ENCODE data around the gene GRIPAP1.

Gene GRIPAP1

GRCh38 chrX:48997455-48997854 is 4.6 kb downstream of the GRIPAP1 start:
- Histone ChIP-seq H4K91ac (ENCODE audit: low read length) (no peak overlapping the region), H2BK12ac (ENCODE audit: low read length in 2 of 2) (no peak overlapping the region), H2BK15ac (ENCODE audit: low read depth, poor library complexity, severe bottlenecking) (no peak overlapping the region), H3K14ac (ENCODE audit: low read length in 2 of 2) (no peak overlapping the region), H3K4me3 (ENCODE audit: insufficient read depth in 1 of 2, low read depth in 1 of 2, low read length in 2 of 2) (no peak overlapping the region), H3K4me2 (ENCODE audit: low read length, poor library complexity, severe bottlenecking) (no peak overlapping the region), H3K27ac (ENCODE audit: low read length, poor library complexity, severe bottlenecking) (no peak overlapping the region), H3K9me3 (ENCODE audit: control insufficient read depth, low read length) (peaks cover 7% of the 10 kb centered on the region), H2BK5ac (ENCODE audit: low read depth, low read length, poor library complexity, severe bottlenecking) (no peak overlapping the region), H3K23ac (ENCODE audit: low read length in 2 of 2) (no peak overlapping the region), H3K79me1 (replicated peaks; ENCODE audit: low read length, poor library complexity, severe bottlenecking) (peaks cover 10% of the 10 kb centered on the region), H4K8ac (ENCODE audit: low read length) (no peak overlapping the region), H3K9ac (ENCODE audit: low read length) (no peak overlapping the region), H2AK5ac (ENCODE audit: low read length, severe bottlenecking) (no peak overlapping the region), H3K18ac (ENCODE audit: low read depth in 1 of 2, low read length in 2 of 2) (no peak overlapping the region), H3K4ac (ENCODE audit: low read depth in 1 of 2, low read length in 2 of 2) (no peak overlapping the region), H2BK120ac (ENCODE audit: low read depth, low read length) (no peak overlapping the region), H2AFZ (ENCODE audit: low read depth, low read length) (no peak overlapping the region), H3K4me1 (ENCODE audit: control insufficient read depth, insufficient read depth, low read depth, low read length) (peaks cover 7% of the 10 kb centered on the region), H3K36me3 (ENCODE audit: control insufficient read depth in 1 of 2, insufficient read depth in 2 of 2, low read depth in 1 of 2, low read length in 2 of 2) (peaks cover 31 to 58% of the 10 kb centered on the region in 2 experiments), H3K27me3 (ENCODE audit: control insufficient read depth in 1 of 2, insufficient read depth in 1 of 2, low read length in 2 of 2) (peaks cover 0 to 12% of the 10 kb centered on the region in 2 experiments)
- 93% methylated on average over 3 of the region's 3 CpGs for WGBS
- DNase-seq, result no peak

GRCh38 chrX:48996969-48997368 is 5.1 kb downstream of the GRIPAP1 start:
- H2BK12ac ChIP-seq (ENCODE audit: low read length in 2 of 2), result no peak overlapping the region
- H4K91ac ChIP-seq (ENCODE audit: low read length), result no peak overlapping the region
- no peak overlapping the region for H2AK5ac ChIP-seq (ENCODE audit: low read length, severe bottlenecking)
- peaks cover 7% of the 10 kb centered on the region for H3K9me3 ChIP-seq (ENCODE audit: control insufficient read depth, low read length)
- H3K9ac ChIP-seq (ENCODE audit: low read length), result no peak overlapping the region
- no peak overlapping the region for H2BK5ac ChIP-seq (ENCODE audit: low read depth, low read length, poor library complexity, severe bottlenecking)
- no peak overlapping the region for H3K4me3 ChIP-seq (ENCODE audit: insufficient read depth in 1 of 2, low read depth in 1 of 2, low read length in 2 of 2)
- H3K4me1 ChIP-seq (ENCODE audit: control insufficient read depth, insufficient read depth, low read depth, low read length), result peaks cover 7% of the 10 kb centered on the region
- H3K14ac ChIP-seq (ENCODE audit: low read length in 2 of 2), result no peak overlapping the region
- H2AFZ ChIP-seq (ENCODE audit: low read depth, low read length), result no peak overlapping the region
- no peak overlapping the region for H4K8ac ChIP-seq (ENCODE audit: low read length)
- H3K18ac ChIP-seq (ENCODE audit: low read depth in 1 of 2, low read length in 2 of 2), result no peak overlapping the region
- no peak overlapping the region for H3K4ac ChIP-seq (ENCODE audit: low read depth in 1 of 2, low read length in 2 of 2)
- 94% methylated on average over 6 of the region's 6 CpGs for WGBS
- DNase-seq, result no peak
- peaks cover 33 to 59% of the 10 kb centered on the region in 2 experiments for H3K36me3 ChIP-seq (ENCODE audit: control insufficient read depth in 1 of 2, insufficient read depth in 2 of 2, low read depth in 1 of 2, low read length in 2 of 2)
- H3K79me1 ChIP-seq (replicated peaks; ENCODE audit: low read length, poor library complexity, severe bottlenecking), result peaks cover 10% of the 10 kb centered on the region
- no peak overlapping the region for H3K27ac ChIP-seq (ENCODE audit: low read length, poor library complexity, severe bottlenecking)
- no peak overlapping the region for H2BK15ac ChIP-seq (ENCODE audit: low read depth, poor library complexity, severe bottlenecking)
- H3K27me3 ChIP-seq (ENCODE audit: control insufficient read depth in 1 of 2, insufficient read depth in 1 of 2, low read length in 2 of 2), result peaks cover 0 to 12% of the 10 kb centered on the region in 2 experiments
- no peak overlapping the region for H2BK120ac ChIP-seq (ENCODE audit: low read depth, low read length)
- no peak overlapping the region for H3K4me2 ChIP-seq (ENCODE audit: low read length, poor library complexity, severe bottlenecking)
- no peak overlapping the region for H3K23ac ChIP-seq (ENCODE audit: low read length in 2 of 2)

GRCh38 chrX:48992341-48992740 is 9.7 kb downstream of the GRIPAP1 start:
- H2BK5ac ChIP-seq (ENCODE audit: low read depth, low read length, poor library complexity, severe bottlenecking), result no peak overlapping the region
- no peak overlapping the region for H2BK12ac ChIP-seq (ENCODE audit: low read length in 2 of 2)
- H3K4ac ChIP-seq (ENCODE audit: low read depth in 1 of 2, low read length in 2 of 2), result no peak overlapping the region
- H3K4me1 ChIP-seq (ENCODE audit: control insufficient read depth, insufficient read depth, low read depth, low read length), result no peaks in the 10 kb centered on the region
- no peak overlapping the region for H3K27ac ChIP-seq (ENCODE audit: low read length, poor library complexity, severe bottlenecking)
- no peak overlapping the region for H3K23ac ChIP-seq (ENCODE audit: low read length in 2 of 2)
- H3K4me3 ChIP-seq (ENCODE audit: insufficient read depth in 1 of 2, low read depth in 1 of 2, low read length in 2 of 2), result no peak overlapping the region
- DNase-seq, result no peak
- H3K9me3 ChIP-seq (ENCODE audit: control insufficient read depth, low read length), result peaks cover 5% of the 10 kb centered on the region
- H3K79me1 ChIP-seq (replicated peaks; ENCODE audit: low read length, poor library complexity, severe bottlenecking), result peaks cover 5% of the 10 kb centered on the region
- no peak overlapping the region for H2BK120ac ChIP-seq (ENCODE audit: low read depth, low read length)
- H3K9ac ChIP-seq (ENCODE audit: low read length), result no peak overlapping the region
- H3K36me3 ChIP-seq (ENCODE audit: control insufficient read depth in 1 of 2, insufficient read depth in 2 of 2, low read depth in 1 of 2, low read length in 2 of 2), result peaks cover 48 to 70% of the 10 kb centered on the region in 2 experiments
- no peak overlapping the region for H3K14ac ChIP-seq (ENCODE audit: low read length in 2 of 2)
- H2AK5ac ChIP-seq (ENCODE audit: low read length, severe bottlenecking), result no peak overlapping the region
- H2AFZ ChIP-seq (ENCODE audit: low read depth, low read length), result no peak overlapping the region
- H4K91ac ChIP-seq (ENCODE audit: low read length), result no peak overlapping the region
- no peak overlapping the region for H2BK15ac ChIP-seq (ENCODE audit: low read depth, poor library complexity, severe bottlenecking)
- no peak overlapping the region for H4K8ac ChIP-seq (ENCODE audit: low read length)
- peaks cover 0 to 12% of the 10 kb centered on the region in 2 experiments for H3K27me3 ChIP-seq (ENCODE audit: control insufficient read depth in 1 of 2, insufficient read depth in 1 of 2, low read length in 2 of 2)
- H3K18ac ChIP-seq (ENCODE audit: low read depth in 1 of 2, low read length in 2 of 2), result no peak overlapping the region
- no peak overlapping the region for H3K4me2 ChIP-seq (ENCODE audit: low read length, poor library complexity, severe bottlenecking)

GRCh38 chrX:48989483-48989882 is 12.6 kb downstream of the GRIPAP1 start:
- Histone ChIP-seq H2BK15ac (ENCODE audit: low read depth, poor library complexity, severe bottlenecking) (no peak overlapping the region), H3K14ac (ENCODE audit: low read length in 2 of 2) (no peak overlapping the region), H4K8ac (ENCODE audit: low read length) (no peak overlapping the region), H3K36me3 (ENCODE audit: control insufficient read depth in 1 of 2, insufficient read depth in 2 of 2, low read depth in 1 of 2, low read length in 2 of 2) (peaks cover 46 to 55% of the 10 kb centered on the region in 2 experiments), H3K4me3 (ENCODE audit: insufficient read depth in 1 of 2, low read depth in 1 of 2, low read length in 2 of 2) (no peak overlapping the region), H3K27me3 (ENCODE audit: control insufficient read depth in 1 of 2, insufficient read depth in 1 of 2, low read length in 2 of 2) (peaks cover 0 to 3% of the 10 kb centered on the region in 2 experiments), H2BK12ac (ENCODE audit: low read length in 2 of 2) (no peak overlapping the region), H3K79me1 (replicated peaks; ENCODE audit: low read length, poor library complexity, severe bottlenecking) (no peaks in the 10 kb centered on the region), H3K4me2 (ENCODE audit: low read length, poor library complexity, severe bottlenecking) (no peak overlapping the region), H3K9me3 (ENCODE audit: control insufficient read depth, low read length) (no peaks in the 10 kb centered on the region), H2BK5ac (ENCODE audit: low read depth, low read length, poor library complexity, severe bottlenecking) (no peak overlapping the region), H3K27ac (ENCODE audit: low read length, poor library complexity, severe bottlenecking) (no peak overlapping the region), H2AK5ac (ENCODE audit: low read length, severe bottlenecking) (no peak overlapping the region), H3K23ac (ENCODE audit: low read length in 2 of 2) (no peak overlapping the region), H2BK120ac (ENCODE audit: low read depth, low read length) (no peak overlapping the region), H2AFZ (ENCODE audit: low read depth, low read length) (no peak overlapping the region), H3K4ac (ENCODE audit: low read depth in 1 of 2, low read length in 2 of 2) (no peak overlapping the region), H3K18ac (ENCODE audit: low read depth in 1 of 2, low read length in 2 of 2) (no peak overlapping the region), H3K9ac (ENCODE audit: low read length) (no peak overlapping the region), H4K91ac (ENCODE audit: low read length) (no peak overlapping the region), H3K4me1 (ENCODE audit: control insufficient read depth, insufficient read depth, low read depth, low read length) (no peaks in the 10 kb centered on the region)
- no peak for DNase-seq
- 93% methylated on average over 2 of the region's 4 CpGs for WGBS
